Mucosa of descending colon (tissue), 3 donors: ENCODE measurements around the gene IP6K1. TPM values are rescaled to one million over a fixed set of nuclear protein-coding genes. Genes with fewer than 3 reads are reported as not detected.

Experiments used
- ATAC-seq: fragments of 200-7000 bp; cut with Tn5 transposase; one replicate; pipeline ENCODE4 v1.9.1; 2020; ENCODE audit warnings: mild to moderate bottlenecking, moderate library complexity
- DNase-seq, 3 donors: peaks; one replicate each; pipeline ENCODE4 v3.0.0-alpha.2; 2020
- H3K36me3 ChIP-seq: fragments of 200-600 bp; one replicate; pipeline ENCODE4 v1.8.0; 2021; ENCODE audit warnings: low read depth, mild to moderate bottlenecking
- H3K4me1 ChIP-seq: fragments of 200-600 bp; one replicate; pipeline ENCODE4 v1.8.0; 2021; ENCODE audit warnings: low read depth, mild to moderate bottlenecking
- H3K4me3 ChIP-seq: fragments of 200-600 bp; one replicate; pipeline ENCODE4 v1.8.0; 2021; ENCODE audit warnings: mild to moderate bottlenecking
- H3K9me3 ChIP-seq: fragments of 200-600 bp; one replicate; pipeline ENCODE4 v1.8.0; 2021; ENCODE audit warnings: mild to moderate bottlenecking
- intact Hi-C, 2 donors: fragments of 100-400 bp; cut with DNase I in 1 of 2; cut with micrococcal nuclease in 1 of 2; formaldehyde crosslinking; loops; one replicate each; pipeline versions ENCODE4 v1.11.0 to v1.11.1; 2022; cut with DNase I, micrococcal nuclease
- total RNA-seq, 3 donors: library from RNA; stranded (reverse); fragmentation: NEBNext Ultra II Directional in 2 of 3; extraction: Animal tissue kit (Norgen Biotek cat#: 25700) in 2 of 3; gene quantifications; one replicate each; pipeline versions ENCODE4 v1.2.1 to v1.2.4, GENCODE V29; 2021 to 2023
- TF ChIP-seq, protein P1 (sequence below): fragments of 200-600 bp; IDR thresholded peaks from one replicate; pipeline ENCODE4 v1.8.0; 2022; ENCODE audit warnings: antibody characterized with exemption, mild to moderate bottlenecking
- donor health status: DM: no; HTN: no; CAD: no; lungs with moderate emphysema.
- donor health status: DM: no; HTN: no; CAD: no.
- donor health status: DM: no; HTN: yes; CAD: no.

IP6K1 gene
- total RNA-seq, 3 donors from 2014 or later: 33.1 to 52.5 (median 39.5) TPM

DNA sequence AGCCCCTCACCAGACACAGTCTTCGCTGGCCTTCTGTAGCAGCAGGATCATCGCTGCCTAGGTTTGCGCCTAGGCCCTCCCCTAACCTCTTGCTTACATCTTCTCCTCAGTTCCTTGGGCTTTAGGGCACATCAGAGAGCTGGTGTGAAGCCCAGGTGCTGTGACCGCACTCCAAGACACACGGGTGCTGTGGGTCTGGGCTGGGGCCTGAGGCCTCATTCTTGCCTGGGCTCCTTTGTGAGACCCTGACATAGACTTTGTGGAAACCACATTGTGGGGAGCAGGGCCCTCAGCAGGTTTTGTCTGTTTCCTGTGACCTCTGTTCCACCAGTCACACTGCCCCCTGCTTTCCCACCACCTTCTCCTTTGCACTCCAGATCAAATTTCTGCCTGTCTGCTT, 74.9 kb downstream of the IP6K1 start:
- ATAC-seq (no peak), DNase-seq (no peak)
- Histone ChIP-seq H3K36me3 (no peaks in the 10 kb centered on the region), H3K4me1 (no peaks in the 10 kb centered on the region), H3K4me3 (no peak overlapping the region), H3K9me3 (no peaks in the 10 kb centered on the region)
- TF ChIP-seq, protein P1, sequence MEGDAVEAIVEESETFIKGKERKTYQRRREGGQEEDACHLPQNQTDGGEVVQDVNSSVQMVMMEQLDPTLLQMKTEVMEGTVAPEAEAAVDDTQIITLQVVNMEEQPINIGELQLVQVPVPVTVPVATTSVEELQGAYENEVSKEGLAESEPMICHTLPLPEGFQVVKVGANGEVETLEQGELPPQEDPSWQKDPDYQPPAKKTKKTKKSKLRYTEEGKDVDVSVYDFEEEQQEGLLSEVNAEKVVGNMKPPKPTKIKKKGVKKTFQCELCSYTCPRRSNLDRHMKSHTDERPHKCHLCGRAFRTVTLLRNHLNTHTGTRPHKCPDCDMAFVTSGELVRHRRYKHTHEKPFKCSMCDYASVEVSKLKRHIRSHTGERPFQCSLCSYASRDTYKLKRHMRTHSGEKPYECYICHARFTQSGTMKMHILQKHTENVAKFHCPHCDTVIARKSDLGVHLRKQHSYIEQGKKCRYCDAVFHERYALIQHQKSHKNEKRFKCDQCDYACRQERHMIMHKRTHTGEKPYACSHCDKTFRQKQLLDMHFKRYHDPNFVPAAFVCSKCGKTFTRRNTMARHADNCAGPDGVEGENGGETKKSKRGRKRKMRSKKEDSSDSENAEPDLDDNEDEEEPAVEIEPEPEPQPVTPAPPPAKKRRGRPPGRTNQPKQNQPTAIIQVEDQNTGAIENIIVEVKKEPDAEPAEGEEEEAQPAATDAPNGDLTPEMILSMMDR: no peak
- intact Hi-C loops: no loop called here

DNA sequence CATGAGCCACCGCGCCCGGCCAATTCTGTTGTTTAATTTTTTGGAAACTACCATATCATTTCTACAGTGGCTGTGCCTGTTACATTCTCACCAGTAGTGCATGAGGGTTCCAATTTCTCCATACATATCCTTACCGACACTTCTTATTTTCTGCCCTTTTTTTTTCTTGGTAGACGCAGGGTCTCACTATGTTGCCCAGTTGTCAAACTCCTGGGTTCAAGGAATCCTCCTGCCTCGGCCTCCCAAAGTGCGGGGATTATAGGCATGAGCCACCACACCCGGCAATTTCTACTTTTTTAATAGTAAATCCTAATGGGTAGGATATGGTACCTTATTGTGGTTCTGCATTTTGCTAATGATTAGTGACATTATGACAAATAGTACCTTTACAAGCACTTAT, 76.5 kb downstream of the IP6K1 start:
- peaks cover 5% of the 10 kb centered on the region for H3K36me3 ChIP-seq

GRCh38 chr3:49707113-49707480, 79.2 kb downstream of the IP6K1 start:
- H3K4me1 ChIP-seq: no peaks in the 10 kb centered on the region
- TF ChIP-seq, protein P1: no peak
- DNase-seq (peak in 1 of 3 donors; percentile 11), ATAC-seq (no peak)
- intact Hi-C loops: no loop called here
- no peaks in the 10 kb centered on the region for H3K9me3 ChIP-seq
- H3K36me3 ChIP-seq: peaks cover 5% of the 10 kb centered on the region
- H3K4me3 ChIP-seq: no peak overlapping the region

More for the DNA sequence above, 76.5 kb downstream of the IP6K1 start:
- Histone ChIP-seq H3K9me3 (no peaks in the 10 kb centered on the region), H3K4me1 (no peaks in the 10 kb centered on the region), H3K4me3 (no peak overlapping the region)
- intact Hi-C loops: no loop called here
- ATAC-seq (no peak), DNase-seq (no peak)
- TF ChIP-seq, protein P1: no peak

GRCh38 chr3:49706456-49707112, 79.8 kb downstream of the IP6K1 start:
- DNase-seq (peak in 1 of 3 donors; percentile 28), ATAC-seq (no peak)
- Histone ChIP-seq H3K36me3 (peaks cover 5% of the 10 kb centered on the region), H3K9me3 (no peaks in the 10 kb centered on the region), H3K4me1 (no peaks in the 10 kb centered on the region), H3K4me3 (no peak overlapping the region)
- intact Hi-C loops: no loop called here
- TF ChIP-seq, protein P1: no peak

DNA sequence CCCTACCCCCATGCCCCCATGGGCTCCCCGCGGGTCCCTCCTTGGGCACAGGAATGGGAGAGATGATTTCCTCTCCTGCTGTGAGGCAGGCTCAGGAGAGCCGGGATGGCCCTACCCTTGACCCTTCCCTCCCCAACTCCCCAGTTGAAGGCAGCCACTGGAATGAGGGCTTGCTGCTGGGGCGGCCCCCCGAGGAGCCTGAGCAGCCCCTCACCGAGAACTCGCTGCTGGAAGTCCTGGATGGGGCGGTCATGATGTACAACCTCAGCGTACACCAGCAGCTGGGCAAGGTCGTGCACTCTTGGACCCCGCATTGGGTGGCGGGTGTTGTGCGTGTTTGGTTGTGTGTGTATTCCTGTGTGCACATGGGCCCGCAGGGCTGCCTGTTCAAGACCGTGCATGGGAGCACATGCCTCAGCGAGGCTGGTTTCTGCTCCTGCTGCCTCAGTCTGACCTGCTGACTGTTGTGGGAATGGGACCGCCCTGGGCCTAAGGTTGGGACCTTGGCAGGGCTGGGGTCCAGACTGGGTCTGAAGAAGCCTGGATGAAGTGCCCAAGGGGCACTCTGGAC, 80.9 kb downstream of the IP6K1 start:
- Histone ChIP-seq H3K9me3 (no peaks in the 10 kb centered on the region), H3K4me3 (no peak overlapping the region), H3K4me1 (no peaks in the 10 kb centered on the region), H3K36me3 (peaks cover 5% of the 10 kb centered on the region)
- intact Hi-C loops: no loop called here
- DNase-seq: no peak
- TF ChIP-seq, protein P1: no peak
- no peak for ATAC-seq
